ENCODE measurements around the gene ZNF398.
"Not testable (repeated sequence)": the region's sequence is repeated elsewhere in the genome, so short reads cannot be mapped to it uniquely, and the experiment has no call there.

Gene ZNF398

GRCh38 chr7:149224352-149224751, 77.1 kb downstream of the ZNF398 start:
- no peaks in the 10 kb centered on the region for H3K27me3 ChIP-seq (ENCODE audit: control insufficient read depth, insufficient read depth, low read length)
- H3K9ac ChIP-seq (ENCODE audit: low read depth, low read length): no peak overlapping the region
- peaks cover 21% of the 10 kb centered on the region for H3K36me3 ChIP-seq (ENCODE audit: control insufficient read depth, insufficient read depth, low read length)
- H3K4me1 ChIP-seq (ENCODE audit: control insufficient read depth, insufficient read depth, low read length): no peaks in the 10 kb centered on the region
- no peaks in the 10 kb centered on the region for H3K9me3 ChIP-seq (ENCODE audit: control insufficient read depth, insufficient read depth, low read length)
- no peak overlapping the region for H3K4me3 ChIP-seq (ENCODE audit: low read depth, low read length)

GRCh38 chr7:149225106-149225505, 77.9 kb downstream of the ZNF398 start:
- Histone ChIP-seq H3K4me3 (ENCODE audit: low read depth, low read length) (no peak overlapping the region), H3K27me3 (ENCODE audit: control insufficient read depth, insufficient read depth, low read length) (no peaks in the 10 kb centered on the region), H3K36me3 (ENCODE audit: control insufficient read depth, insufficient read depth, low read length) (peaks cover 21% of the 10 kb centered on the region), H3K4me1 (ENCODE audit: control insufficient read depth, insufficient read depth, low read length) (no peaks in the 10 kb centered on the region), H3K9me3 (ENCODE audit: control insufficient read depth, insufficient read depth, low read length) (no peaks in the 10 kb centered on the region), H3K9ac (ENCODE audit: low read depth, low read length) (no peak overlapping the region)

GRCh38 chr7:149225656-149226055, 78.4 kb downstream of the ZNF398 start:
- Histone ChIP-seq H3K4me3 (ENCODE audit: low read depth, low read length) (no peak overlapping the region), H3K9me3 (ENCODE audit: control insufficient read depth, insufficient read depth, low read length) (no peaks in the 10 kb centered on the region)

DNA sequence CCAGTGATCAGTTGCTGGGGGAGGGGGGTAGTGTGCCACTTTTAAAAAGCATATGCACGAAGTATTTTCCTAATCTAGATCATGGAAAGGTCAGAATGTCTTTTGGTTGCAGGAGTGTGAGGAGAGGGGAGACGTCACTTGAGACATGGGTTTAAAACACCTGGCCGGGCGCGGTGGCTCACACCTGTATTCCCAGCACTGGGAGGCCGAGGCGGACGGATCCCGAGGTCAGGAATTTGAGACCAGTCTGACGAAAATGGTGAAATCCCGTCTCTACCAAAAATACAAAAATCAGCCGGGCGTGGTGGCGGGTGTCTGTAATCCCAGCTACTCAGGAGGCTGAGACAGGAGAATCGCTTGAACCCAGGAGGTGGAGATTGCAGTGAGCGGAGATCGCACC, 79.1 kb downstream of the ZNF398 start:
- not testable (repeated sequence) for H3K27me3 ChIP-seq (ENCODE audit: control insufficient read depth, insufficient read depth, low read length); H3K9ac ChIP-seq (ENCODE audit: low read depth, low read length); H3K4me3 ChIP-seq (ENCODE audit: low read depth, low read length); H3K4me1 ChIP-seq (ENCODE audit: control insufficient read depth, insufficient read depth, low read length); H3K9me3 ChIP-seq (ENCODE audit: control insufficient read depth, insufficient read depth, low read length)
- H3K36me3 ChIP-seq (ENCODE audit: control insufficient read depth, insufficient read depth, low read length): peaks cover 12% of the 10 kb centered on the region

More at GRCh38 chr7:149225656-149226055, 78.4 kb downstream of the ZNF398 start:
- Histone ChIP-seq H3K36me3 (ENCODE audit: control insufficient read depth, insufficient read depth, low read length) (peaks cover 17% of the 10 kb centered on the region), H3K4me1 (ENCODE audit: control insufficient read depth, insufficient read depth, low read length) (no peaks in the 10 kb centered on the region), H3K9ac (ENCODE audit: low read depth, low read length) (no peak overlapping the region), H3K27me3 (ENCODE audit: control insufficient read depth, insufficient read depth, low read length) (no peaks in the 10 kb centered on the region)

DNA sequence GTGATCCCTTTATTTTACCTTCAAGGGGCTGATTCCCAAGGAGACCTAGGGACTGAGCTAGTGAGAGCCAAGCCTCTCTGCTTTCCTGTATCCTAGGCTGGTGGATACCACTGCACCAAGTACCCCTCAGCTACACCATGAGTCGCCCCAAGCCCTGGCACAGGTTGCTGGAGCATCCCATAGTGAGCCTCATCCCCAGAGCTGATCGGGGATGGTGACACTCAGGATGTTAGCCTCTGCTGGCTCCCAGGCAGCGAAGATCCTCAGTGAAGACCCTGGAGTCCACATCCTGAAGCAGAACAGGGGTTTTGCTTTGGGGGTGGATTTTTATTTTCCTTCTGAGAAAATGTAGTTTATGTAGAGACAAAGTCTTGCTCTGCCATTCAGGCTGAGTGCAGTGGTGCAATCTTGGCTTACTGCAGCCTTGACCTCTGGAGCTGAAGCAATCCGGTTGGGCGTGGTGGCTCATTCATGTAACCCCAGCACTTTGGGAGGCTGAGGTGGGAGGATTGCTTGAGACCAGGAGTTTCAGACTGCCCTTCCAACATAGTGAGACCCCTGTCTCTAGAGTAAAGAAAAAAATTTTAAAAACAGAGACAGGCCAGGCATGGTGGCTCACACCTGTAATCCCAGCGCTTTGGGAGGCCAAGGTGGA, 79.7 kb downstream of the ZNF398 start:
- Histone ChIP-seq H3K27me3 (ENCODE audit: control insufficient read depth, insufficient read depth, low read length) (no peaks in the 10 kb centered on the region), H3K4me3 (ENCODE audit: low read depth, low read length) (no peak overlapping the region), H3K4me1 (ENCODE audit: control insufficient read depth, insufficient read depth, low read length) (no peaks in the 10 kb centered on the region), H3K9me3 (ENCODE audit: control insufficient read depth, insufficient read depth, low read length) (no peaks in the 10 kb centered on the region), H3K9ac (ENCODE audit: low read depth, low read length) (no peak overlapping the region), H3K36me3 (ENCODE audit: control insufficient read depth, insufficient read depth, low read length) (peaks cover 12% of the 10 kb centered on the region)

- no peak overlapping the region for H3K9ac ChIP-seq (ENCODE audit: low read depth, low read length)
- no peaks in the 10 kb centered on the region for H3K4me1 ChIP-seq (ENCODE audit: control insufficient read depth, insufficient read depth, low read length)
- peaks cover 12% of the 10 kb centered on the region for H3K36me3 ChIP-seq (ENCODE audit: control insufficient read depth, insufficient read depth, low read length)
- H3K9me3 ChIP-seq (ENCODE audit: control insufficient read depth, insufficient read depth, low read length): no peaks in the 10 kb centered on the region
- no peaks in the 10 kb centered on the region for H3K27me3 ChIP-seq (ENCODE audit: control insufficient read depth, insufficient read depth, low read length)
- H3K4me3 ChIP-seq (ENCODE audit: low read depth, low read length): no peak overlapping the region
Measured at GRCh38 chr7:149228831-149229471, 81.7 kb downstream of the ZNF398 start.

DNA sequence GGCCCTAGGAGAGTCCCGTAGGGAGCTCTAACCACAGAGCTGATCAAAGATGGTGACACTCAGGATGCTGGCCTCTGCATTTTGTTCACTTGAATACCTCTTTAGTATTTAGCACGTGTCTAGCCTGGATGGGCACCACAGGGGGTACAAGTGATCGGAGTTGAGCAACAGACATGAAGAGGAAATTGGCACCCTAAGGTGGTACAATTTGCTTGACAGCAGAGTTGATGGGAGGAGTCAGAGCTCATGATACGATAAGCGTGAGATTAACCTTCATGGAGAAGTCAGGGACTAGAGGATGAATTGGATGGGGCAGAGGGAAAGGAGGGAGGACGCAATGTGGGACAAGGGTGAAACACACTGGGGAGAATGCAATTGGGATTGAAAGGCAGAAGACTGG, 82.3 kb downstream of the ZNF398 start:
- H3K4me3 ChIP-seq (ENCODE audit: low read depth, low read length): no peak overlapping the region
- no peaks in the 10 kb centered on the region for H3K4me1 ChIP-seq (ENCODE audit: control insufficient read depth, insufficient read depth, low read length)
- H3K36me3 ChIP-seq (ENCODE audit: control insufficient read depth, insufficient read depth, low read length): peaks cover 6% of the 10 kb centered on the region
- no peaks in the 10 kb centered on the region for H3K27me3 ChIP-seq (ENCODE audit: control insufficient read depth, insufficient read depth, low read length)
- no peak overlapping the region for H3K9ac ChIP-seq (ENCODE audit: low read depth, low read length)
- H3K9me3 ChIP-seq (ENCODE audit: control insufficient read depth, insufficient read depth, low read length): no peaks in the 10 kb centered on the region

- Histone ChIP-seq H3K4me1 (ENCODE audit: control insufficient read depth, insufficient read depth, low read length) (no peaks in the 10 kb centered on the region), H3K9me3 (ENCODE audit: control insufficient read depth, insufficient read depth, low read length) (no peaks in the 10 kb centered on the region), H3K9ac (ENCODE audit: low read depth, low read length) (no peak overlapping the region), H3K36me3 (ENCODE audit: control insufficient read depth, insufficient read depth, low read length) (no peaks in the 10 kb centered on the region), H3K27me3 (ENCODE audit: control insufficient read depth, insufficient read depth, low read length) (peaks cover 2% of the 10 kb centered on the region), H3K4me3 (ENCODE audit: low read depth, low read length) (no peak overlapping the region)
Measured at GRCh38 chr7:149232362-149232761, 85.1 kb downstream of the ZNF398 start.

All from iPS-15b (cell line).